Ascending aorta (tissue), 2 donors: Measurements from ENCODE around the gene SH3BGRL2. TPM values are rescaled to one million over a fixed set of nuclear protein-coding genes. Genes with fewer than 3 reads are reported as not detected.

Experiments
- DNase-seq, 2 donors: peaks; one replicate each; pipeline ENCODE4 v3.0.0-alpha.2; 2019; ENCODE audit warnings: low spot score in 2 of 2
- H3K27ac ChIP-seq, 2 donors: fragments of 200-600 bp; sonication (generic); one replicate each; pipeline ENCODE4 v1.5.1; 2016 to 2017; ENCODE audit warnings: mild to moderate bottlenecking in 1 of 2
- H3K27me3 ChIP-seq: fragments of 200-600 bp; sonication (generic); one replicate; pipeline ENCODE4 v1.5.1; 2017
- H3K36me3 ChIP-seq, 2 donors: fragments of 200-600 bp; sonication (generic); one replicate each; pipeline ENCODE4 v1.5.1; 2016
- H3K4me1 ChIP-seq, 2 donors: fragments of 200-600 bp; sonication (generic); one replicate each; pipeline ENCODE4 v1.5.1; 2016 to 2017; ENCODE audit warnings: mild to moderate bottlenecking in 1 of 2
- H3K4me3 ChIP-seq, 2 donors: fragments of 200-600 bp; sonication (generic); one replicate each; pipeline ENCODE4 v1.5.1; 2016 to 2017; ENCODE audit warnings: mild to moderate bottlenecking in 1 of 2
- H3K9me3 ChIP-seq, 2 donors: fragments of 200-600 bp; sonication (generic); one replicate each; pipeline ENCODE4 v1.5.1; 2016
- CTCF ChIP-seq, 3 experiments: fragments of 200-600 bp in 2 of 3; fragments of 450-650 bp in 1 of 3; sonication (generic) in 2 of 3; IDR thresholded peaks; one replicate each; pipeline ENCODE4 v1.5.1; 2016 to 2019; ENCODE audit warnings: antibody characterized with exemption in 3 of 3, mild to moderate bottlenecking in 1 of 3, moderate library complexity in 1 of 3
- intact Hi-C: fragments of 100-400 bp; cut with DNase I; formaldehyde crosslinking; loops from one replicate; pipeline ENCODE4 v1.15.1; 2023
- total RNA-seq: library from RNA; depleted of rRNA; stranded (reverse); fragments of >200 nt; gene quantifications from one replicate; pipeline ENCODE4 v1.1.0, GENCODE V29; 2016

Gene SH3BGRL2
- total RNA-seq, 1 donor from 2014 or later = 73.0 TPM

GRCh38 chr6:79717989-79718388 lies 86.9 kb downstream of the SH3BGRL2 start:
- Histone ChIP-seq H3K36me3 (no peaks in the 10 kb centered on the region), H3K9me3 (no peaks in the 10 kb centered on the region), H3K4me1 (no peaks in the 10 kb centered on the region), H3K27me3 (no peaks in the 10 kb centered on the region), H3K27ac (no peak overlapping the region), H3K4me3 (no peak overlapping the region)
- intact Hi-C loops = no loop called here
- no peak for TF ChIP-seq CTCF (IDR thresholded peaks at IDR 0.05)
- no peak for DNase-seq

GRCh38 chr6:79718509-79719247 lies 87.5 kb downstream of the SH3BGRL2 start:
- intact Hi-C loops = no loop called here
- H3K4me3 ChIP-seq = no peak overlapping the region

GRCh38 chr6:79719248-79719960 lies 88.3 kb downstream of the SH3BGRL2 start:
- H3K27me3 ChIP-seq = no peaks in the 10 kb centered on the region
- TF ChIP-seq CTCF (IDR thresholded peaks at IDR 0.05) = no peak
- H3K36me3 ChIP-seq = no peaks in the 10 kb centered on the region
- intact Hi-C loops = no loop called here
- no peak overlapping the region for H3K27ac ChIP-seq
- no peaks in the 10 kb centered on the region for H3K4me1 ChIP-seq
- H3K4me3 ChIP-seq = no peak overlapping the region
- no peak for DNase-seq
- no peaks in the 10 kb centered on the region for H3K9me3 ChIP-seq

More at GRCh38 chr6:79718509-79719247, 87.5 kb downstream of the SH3BGRL2 start:
- H3K36me3 ChIP-seq = no peaks in the 10 kb centered on the region
- H3K9me3 ChIP-seq = no peaks in the 10 kb centered on the region
- no peaks in the 10 kb centered on the region for H3K4me1 ChIP-seq
- H3K27me3 ChIP-seq = no peaks in the 10 kb centered on the region
- DNase-seq = no peak
- TF ChIP-seq CTCF (IDR thresholded peaks at IDR 0.05) = no peak
- no peak overlapping the region for H3K27ac ChIP-seq

- intact Hi-C loops = no loop called here
- H3K4me3 ChIP-seq = no peak overlapping the region
- H3K27ac ChIP-seq = no peak overlapping the region
- no peaks in the 10 kb centered on the region for H3K27me3 ChIP-seq
- no peaks in the 10 kb centered on the region for H3K9me3 ChIP-seq
- DNase-seq = no peak
- no peaks in the 10 kb centered on the region for H3K4me1 ChIP-seq
- H3K36me3 ChIP-seq = no peaks in the 10 kb centered on the region
- TF ChIP-seq CTCF (IDR thresholded peaks at IDR 0.05) = no peak
Observed at GRCh38 chr6:79724816-79725215, 93.7 kb downstream of the SH3BGRL2 start.

- no peak overlapping the region for H3K27ac ChIP-seq
- no peaks in the 10 kb centered on the region for H3K4me1 ChIP-seq
- DNase-seq = no peak
- H3K4me3 ChIP-seq = no peak overlapping the region
- H3K27me3 ChIP-seq = no peaks in the 10 kb centered on the region
- no peaks in the 10 kb centered on the region for H3K36me3 ChIP-seq
- no peak for TF ChIP-seq CTCF (IDR thresholded peaks at IDR 0.05)
- H3K9me3 ChIP-seq = no peaks in the 10 kb centered on the region
- intact Hi-C loops = no loop called here
Observed at GRCh38 chr6:79731471-79731870, 100.3 kb downstream of the SH3BGRL2 start.
